Right lobe of liver (tissue), 6 donors: ENCODE measurements around the gene KIAA0825. TPM values are rescaled to one million over a fixed set of nuclear protein-coding genes. Genes with fewer than 3 reads are reported as not detected.

Experiments
- ATAC-seq, 4 donors: fragments of 200-7000 bp; cut with Tn5 transposase; one replicate each; pipeline ENCODE4 v1.9.1; 2020; ENCODE audit warnings: mild to moderate bottlenecking in 4 of 4, moderate library complexity in 4 of 4
- DNase-seq, 3 donors: peaks; one replicate each; pipeline ENCODE4 v3.0.0-alpha.2; 2020
- H3K27ac ChIP-seq, 3 donors: fragments of 200-600 bp; one replicate each; pipeline ENCODE4 v1.8.0; 2022
- H3K27me3 ChIP-seq, 2 donors: fragments of 200-600 bp; one replicate each; pipeline ENCODE4 v1.8.0; 2022
- H3K36me3 ChIP-seq, 4 donors: fragments of 200-600 bp; sonication (generic) in 1 of 4; one replicate each; pipeline versions ENCODE4 v1.5.1 to v1.8.0; 2017 to 2022; ENCODE audit warnings: control low read depth in 1 of 4
- H3K4me1 ChIP-seq, 4 donors: fragments of 200-600 bp; sonication (generic) in 1 of 4; one replicate each; pipeline versions ENCODE4 v1.5.1 to v1.8.0; 2017 to 2022; ENCODE audit warnings: control low read depth in 1 of 4
- H3K4me3 ChIP-seq, 3 donors: fragments of 200-600 bp; one replicate each; pipeline ENCODE4 v1.8.0; 2022
- H3K9me3 ChIP-seq, 4 donors: fragments of 200-600 bp; sonication (generic) in 1 of 4; one replicate each; pipeline versions ENCODE4 v1.5.1 to v1.8.0; 2017 to 2022; ENCODE audit warnings: control low read depth in 1 of 4
- CTCF ChIP-seq, 4 donors: fragments of 200-600 bp in 3 of 4; fragments of 450-650 bp in 1 of 4; IDR thresholded peaks; one replicate each; pipeline versions ENCODE4 v1.5.1 to v1.8.0; 2016 to 2022; ENCODE audit warnings: antibody characterized with exemption in 4 of 4, mild to moderate bottlenecking in 2 of 4
- POLR2A ChIP-seq: fragments of 450-650 bp; IDR thresholded peaks from one replicate; pipeline ENCODE4 v1.6.1; 2017; ENCODE audit warnings: antibody characterized with exemption, mild to moderate bottlenecking
- WGBS: methylation state at CpG from one replicate; pipeline ENCODE4 v1.1.6; 2018; ENCODE audit warnings: low coverage, low lambda C conversion rate; ENCODE audit not compliant: insufficient coverage; ENCODE audit errors: missing lambda C conversion rate; 5-methylcytosine and 5-hydroxymethylcytosine counted together
- intact Hi-C, 2 donors: fragments of 100-400 bp; cut with DNase I; formaldehyde crosslinking; loops; one replicate each; pipeline versions ENCODE4 v1.11.2 to v1.14.1; 2022
- total RNA-seq, 6 experiments: library from RNA; depleted of rRNA in 2 of 6; stranded (reverse); fragments of >200 nt in 2 of 6; fragmentation: NEBNext Ultra II Directional in 3 of 6; extraction: Animal tissue kit (Norgen Biotek cat#: 25700) in 3 of 6; gene quantifications; one replicate each; pipeline versions ENCODE4 v1.1.0 to v1.2.4, GENCODE V29; 2016 to 2023
- donor health status: DM: no; HTN: yes; CAD: no.
- donor health status: DM: no; HTN: no; CAD: no.
- donor health status: DM: no; HTN: no; CAD: no.
- donor health status: DM: no; HTN: yes; CAD: no.
- donor health status: DM: no; HTN: yes; CAD: no.

KIAA0825 gene
- total RNA-seq, 6 experiments from 2014 or later, result 0.86 to 3.2 (median 1.7) TPM

DNA sequence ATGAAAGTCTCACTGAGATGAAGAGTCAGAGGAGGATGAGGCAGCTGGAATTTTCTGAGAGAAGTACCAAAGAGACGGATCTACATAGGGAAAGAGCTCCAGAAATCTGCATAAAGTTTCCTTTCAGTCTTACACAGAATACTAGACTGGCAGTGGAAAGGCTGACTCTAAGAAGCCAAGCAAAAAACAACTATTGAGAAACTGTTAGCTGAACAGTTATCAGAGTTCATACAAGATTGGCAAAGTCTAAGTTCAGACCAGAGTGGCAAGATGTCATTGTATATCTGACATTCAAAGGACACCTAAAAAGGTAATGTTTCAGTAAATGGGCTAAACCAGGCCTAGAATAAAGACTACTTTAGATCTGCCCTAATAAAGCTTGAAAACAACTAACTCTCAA lies 209.0 kb downstream of the KIAA0825 start:
- no peak for TF ChIP-seq CTCF (IDR thresholded peaks at IDR 0.05)
- TF ChIP-seq POLR2A, result no peak
- Histone ChIP-seq H3K27ac (peak overlapping the region in 1 of 3 donors; percentile 44), H3K27me3 (no peaks in the 10 kb centered on the region), H3K36me3 (no peaks in the 10 kb centered on the region), H3K9me3 (no peaks in the 10 kb centered on the region), H3K4me1 (peaks cover 0 to 3% (median 0%) of the 10 kb centered on the region in 4 donors), H3K4me3 (no peak overlapping the region)
- 57% methylated on average over 1 of the region's 1 CpG for WGBS
- intact Hi-C loops, result no loop called here
- DNase-seq (no peak), ATAC-seq (peak in 3 of 4 donors; percentile 78 to 97 (median 78))

DNA sequence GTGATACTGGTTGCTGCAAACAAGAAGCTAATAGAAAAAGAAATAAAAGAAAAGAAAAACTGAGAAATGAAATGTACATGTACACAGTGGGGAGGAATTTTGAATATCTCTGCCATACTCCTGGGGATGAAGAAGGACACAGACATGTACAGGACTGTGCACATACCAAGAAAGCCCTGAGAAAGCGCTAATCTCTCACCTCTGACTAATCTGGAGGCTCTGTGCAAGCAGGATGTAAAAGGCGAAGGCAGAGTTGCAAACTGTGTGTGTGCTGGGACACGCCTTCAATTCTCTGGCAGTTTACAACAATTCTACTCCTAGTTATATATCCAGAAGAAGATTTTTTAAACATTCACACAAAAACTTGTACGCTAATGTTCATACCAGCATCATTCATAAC lies 211.4 kb downstream of the KIAA0825 start:
- no peak for DNase-seq

GRCh38 chr5:94403483-94403882 lies 214.9 kb downstream of the KIAA0825 start:
- H3K27me3 ChIP-seq, result no peaks in the 10 kb centered on the region
- WGBS, result 79% methylated on average over 5 of the region's 5 CpGs
- no peaks in the 10 kb centered on the region for H3K4me1 ChIP-seq
- DNase-seq, result no peak
- intact Hi-C loops, result no loop called here
- no peak overlapping the region for H3K27ac ChIP-seq
- no peak for ATAC-seq
- H3K36me3 ChIP-seq, result no peaks in the 10 kb centered on the region
- H3K4me3 ChIP-seq, result no peak overlapping the region
- H3K9me3 ChIP-seq, result no peaks in the 10 kb centered on the region
- TF ChIP-seq POLR2A, result no peak
- TF ChIP-seq CTCF (IDR thresholded peaks at IDR 0.05), result no peak

More for the DNA sequence above, 211.4 kb downstream of the KIAA0825 start:
- Histone ChIP-seq H3K36me3 (no peaks in the 10 kb centered on the region), H3K9me3 (no peaks in the 10 kb centered on the region), H3K4me1 (peaks cover 0 to 3% (median 0%) of the 10 kb centered on the region in 4 donors), H3K27ac (no peak overlapping the region), H3K4me3 (no peak overlapping the region), H3K27me3 (no peaks in the 10 kb centered on the region)
- intact Hi-C loops, result no loop called here
- no peak for ATAC-seq
- no peak for TF ChIP-seq CTCF (IDR thresholded peaks at IDR 0.05)
- WGBS, result 91% methylated on average over 3 of the region's 4 CpGs

DNA sequence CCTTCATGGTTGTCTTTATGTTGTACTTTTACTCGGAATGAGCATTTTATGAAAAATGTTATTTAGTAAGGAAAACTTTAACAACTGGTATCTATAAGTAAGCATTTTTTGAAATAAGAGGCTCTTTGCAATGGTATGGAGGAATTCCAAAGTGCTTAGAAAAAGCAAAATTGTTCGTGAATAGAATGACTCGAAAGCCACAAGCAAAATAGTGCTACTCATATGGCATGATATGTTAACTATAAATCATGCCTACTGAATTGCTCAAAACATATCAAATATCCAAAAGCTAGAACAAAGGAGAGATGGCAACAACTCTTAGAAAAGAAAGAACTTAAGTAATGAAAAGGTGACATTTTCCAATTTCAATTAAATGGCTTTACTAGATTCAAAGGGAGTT lies 216.3 kb downstream of the KIAA0825 start:
- DNase-seq (no peak), ATAC-seq (no peak)
- no peak overlapping the region for H3K4me3 ChIP-seq
- no peaks in the 10 kb centered on the region for H3K36me3 ChIP-seq
- intact Hi-C loops, result no loop called here
- H3K27ac ChIP-seq, result no peak overlapping the region
- TF ChIP-seq CTCF (IDR thresholded peaks at IDR 0.05), result no peak
- TF ChIP-seq POLR2A, result no peak
- H3K4me1 ChIP-seq, result no peaks in the 10 kb centered on the region
- H3K27me3 ChIP-seq, result no peaks in the 10 kb centered on the region
- WGBS, result 92% methylated on average over 3 of the region's 3 CpGs
- no peaks in the 10 kb centered on the region for H3K9me3 ChIP-seq

DNA sequence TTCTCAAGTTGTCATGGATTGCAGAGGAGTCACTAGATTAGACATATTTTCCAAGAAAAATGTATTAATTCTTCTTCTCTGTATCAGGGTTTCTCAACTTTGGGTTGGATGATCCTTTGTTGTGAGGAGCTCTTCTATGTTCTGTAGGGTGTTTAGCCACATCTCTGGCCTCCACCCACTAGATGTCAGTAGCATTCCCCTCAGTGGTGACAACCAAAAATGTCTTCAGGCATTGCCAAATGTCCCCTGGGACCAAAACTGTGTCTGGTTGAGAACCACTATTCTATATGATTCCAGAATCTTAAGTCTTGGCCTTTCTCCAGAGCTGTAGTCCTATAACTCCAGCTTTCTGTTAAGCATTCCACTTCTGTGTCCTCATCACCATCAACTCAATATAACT lies 220.9 kb downstream of the KIAA0825 start:
- ATAC-seq, result no peak
- TF ChIP-seq CTCF (IDR thresholded peaks at IDR 0.05), result peak in 1 of 4 donors; percentile 11
- no peak for TF ChIP-seq POLR2A

More for the DNA sequence above, 220.9 kb downstream of the KIAA0825 start:
- H3K9me3 ChIP-seq, result no peaks in the 10 kb centered on the region
- H3K27ac ChIP-seq, result no peak overlapping the region
- no peak overlapping the region for H3K4me3 ChIP-seq
- H3K27me3 ChIP-seq, result no peaks in the 10 kb centered on the region
- DNase-seq, result no peak
- no peaks in the 10 kb centered on the region for H3K36me3 ChIP-seq
- no peaks in the 10 kb centered on the region for H3K4me1 ChIP-seq
- intact Hi-C loops, result no loop called here
